ENCODE results near the gene COX14.

COX14 gene

DNA sequence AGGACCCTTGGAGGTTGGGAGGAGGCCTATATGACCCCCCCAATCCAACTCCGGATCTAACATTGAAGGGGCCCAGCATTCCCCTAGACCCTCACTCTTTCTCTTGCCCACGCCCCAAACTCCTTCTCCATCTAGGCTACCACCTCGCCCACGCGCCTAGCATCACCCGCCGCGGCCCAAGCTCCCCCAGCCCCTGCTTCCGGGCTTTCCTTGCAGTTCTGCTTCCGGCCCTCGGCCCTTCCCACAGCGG, 54.7 kb downstream of the COX14 start:
- DNase-seq: no peak

DNA sequence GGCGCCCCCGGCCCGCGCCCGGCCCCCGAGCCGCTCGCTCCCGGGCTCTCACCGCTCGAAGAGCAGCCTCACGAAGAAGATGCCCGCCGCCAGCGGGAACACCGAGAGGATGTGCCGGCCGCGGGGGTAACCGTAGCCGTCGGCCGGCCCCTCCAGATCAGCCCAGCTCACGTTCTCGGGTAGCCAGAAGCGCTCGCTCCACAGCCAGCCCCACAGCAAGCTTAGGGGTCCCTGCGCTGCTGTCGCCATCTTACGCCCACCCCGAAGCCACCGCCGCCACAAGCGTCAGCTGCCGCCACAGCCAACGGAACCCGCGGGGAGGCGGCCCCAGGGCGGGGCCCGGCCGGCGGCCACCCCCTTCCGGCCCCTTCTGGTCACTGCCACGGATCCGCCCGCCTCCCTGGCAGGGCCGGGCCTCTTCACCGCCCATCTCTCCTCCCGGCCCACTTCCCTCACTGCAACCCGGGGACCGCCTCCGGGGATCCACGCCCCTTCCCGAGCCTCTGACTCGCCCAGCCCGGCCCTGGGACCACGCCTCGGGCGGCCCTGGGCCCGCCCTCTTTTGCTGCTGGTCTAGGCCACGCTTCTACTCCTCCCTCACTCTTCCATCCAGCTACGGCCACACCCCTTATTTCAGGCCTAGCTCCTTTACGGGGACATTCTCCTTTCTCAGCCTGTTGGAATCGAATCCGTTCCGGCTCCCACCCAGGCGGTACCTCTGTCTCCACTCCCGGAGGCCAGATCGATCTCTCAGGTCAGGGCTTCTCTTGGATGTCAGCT, 55.2 kb downstream of the COX14 start, which contains the start of gene CERS5:
TSS of gene CERS5 (minus strand) at position 321 of the 780 bp plus-strand sequence. CDS start at position 249, 72 bp downstream.
- peak; percentile 94 to 98 for DNase-seq

Data from SW 1271 (cell line).